ENCODE results near the gene SRF.
A peak's percentile ranks its signal among the peaks of the same experiment; 100 is the strongest.

Gene SRF

DNA sequence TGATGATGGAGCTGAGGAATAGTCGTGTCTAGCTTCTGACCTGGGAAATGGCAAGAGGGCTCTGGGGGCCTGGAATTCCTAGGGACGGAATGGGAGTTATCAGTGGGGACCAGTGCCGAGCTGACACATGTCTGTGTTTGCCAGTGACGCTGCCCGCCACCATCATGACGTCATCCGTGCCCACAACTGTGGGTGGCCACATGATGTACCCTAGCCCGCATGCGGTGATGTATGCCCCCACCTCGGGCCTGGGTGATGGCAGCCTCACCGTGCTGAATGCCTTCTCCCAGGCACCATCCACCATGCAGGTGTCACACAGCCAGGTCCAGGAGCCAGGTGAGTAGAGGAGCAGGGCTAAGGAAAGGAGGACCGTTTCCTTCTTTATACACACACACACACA, 7.1 kb downstream of the SRF start:
- no peak for DNase-seq (ENCODE audit: low read depth in 2 of 2)
- TF ChIP-seq CTCF (IDR thresholded peaks at IDR 0.05; ENCODE audit: low read depth, low read length) = no peak
- no peak overlapping the region for H3K4me3 ChIP-seq (replicated peaks in 1 of 2; ENCODE audit: low read depth in 2 of 2, low read length in 2 of 2)

DNA sequence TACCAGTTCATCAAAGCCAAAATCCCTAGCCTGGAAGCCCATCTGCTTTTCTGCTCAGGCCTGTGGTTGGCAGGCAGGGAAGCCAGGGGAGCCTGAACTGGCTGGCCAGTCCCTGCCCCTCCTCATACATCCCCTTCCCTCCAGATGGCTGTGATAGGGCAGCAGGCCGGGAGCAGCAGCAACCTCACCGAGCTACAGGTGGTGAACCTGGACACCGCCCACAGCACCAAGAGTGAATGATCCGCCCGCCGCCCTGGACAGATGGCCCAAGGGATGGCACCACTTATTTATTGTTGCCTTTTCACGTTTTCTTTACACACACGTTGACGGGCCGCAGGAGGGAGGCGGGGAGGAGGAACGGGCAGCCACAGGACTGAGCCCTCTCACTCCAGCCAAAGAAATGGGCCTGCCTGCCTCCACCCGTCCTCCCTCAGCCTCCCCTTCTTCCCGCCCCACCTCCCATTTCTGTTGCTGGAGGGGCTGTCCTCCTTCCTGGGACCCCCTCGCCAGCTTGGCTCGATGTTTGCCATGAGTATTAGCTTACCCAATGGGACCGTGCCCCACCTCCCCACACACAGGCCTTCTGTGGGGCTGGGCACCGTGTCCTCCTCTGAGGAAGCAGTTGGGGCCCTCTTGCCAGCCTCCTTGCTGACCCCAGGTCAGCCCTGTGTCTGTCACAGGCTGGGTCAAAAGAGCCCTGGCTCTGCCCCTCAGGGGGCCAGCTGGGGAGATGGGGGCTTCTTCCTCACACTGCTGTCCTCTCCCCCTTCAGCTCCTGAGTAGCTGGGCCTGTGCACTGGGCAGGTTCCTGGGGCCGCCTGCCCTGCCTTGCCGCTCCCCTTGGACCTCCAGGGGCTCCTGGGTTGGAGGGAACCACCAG, 8.1 kb downstream of the SRF start:
- no peak for TF ChIP-seq CTCF (IDR thresholded peaks at IDR 0.05; ENCODE audit: low read depth, low read length)
- DNase-seq (ENCODE audit: low read depth in 2 of 2) = no peak
- no peak overlapping the region for H3K4me3 ChIP-seq (replicated peaks in 1 of 2; ENCODE audit: low read depth in 2 of 2, low read length in 2 of 2)

- DNase-seq (ENCODE audit: low read depth in 2 of 2) = no peak
- H3K4me3 ChIP-seq (replicated peaks in 1 of 2; ENCODE audit: low read depth in 2 of 2, low read length in 2 of 2) = no peak overlapping the region
- no peak for TF ChIP-seq CTCF (IDR thresholded peaks at IDR 0.05; ENCODE audit: low read depth, low read length)
Measured at GRCh38 chr6:43180058-43180457, 9.0 kb downstream of the SRF start.

- H3K4me3 ChIP-seq (replicated peaks in 1 of 2; ENCODE audit: low read depth in 2 of 2, low read length in 2 of 2) = no peak overlapping the region
- peak in 1 of 2 donors; percentile 10 for DNase-seq (ENCODE audit: low read depth in 2 of 2)
- no peak for TF ChIP-seq CTCF (IDR thresholded peaks at IDR 0.05; ENCODE audit: low read depth, low read length)
Measured at GRCh38 chr6:43180985-43181384, 9.9 kb downstream of the SRF start.

DNA sequence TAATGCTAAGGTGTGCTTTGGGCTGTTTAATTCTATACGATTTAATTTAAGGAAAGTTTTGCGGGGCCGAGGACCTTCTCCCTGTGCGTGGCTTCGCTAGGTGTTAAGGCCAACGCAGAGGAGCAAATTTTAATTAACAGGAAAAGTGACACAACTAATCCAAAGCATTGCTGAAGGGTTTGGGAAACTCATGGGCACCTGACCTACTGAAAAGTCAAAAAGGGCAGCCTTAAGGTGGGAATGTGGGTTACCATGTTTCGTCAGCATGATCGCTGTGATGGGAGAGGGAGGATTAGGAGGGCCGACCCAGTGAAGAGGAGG, 10.5 kb downstream of the SRF start:
- no peak for DNase-seq (ENCODE audit: low read depth in 2 of 2)
- peak overlapping the region; percentile 77 to 80 for H3K4me3 ChIP-seq (replicated peaks in 1 of 2; ENCODE audit: low read depth in 2 of 2, low read length in 2 of 2)
- TF ChIP-seq CTCF (IDR thresholded peaks at IDR 0.05; ENCODE audit: low read depth, low read length) = no peak

GRCh38 chr6:43181942-43182860, 11.1 kb downstream of the SRF start, which contains the start of gene CUL9:
Gene CUL9, plus strand, starts transcription at chr6:43182196. Its CDS starts 2,115 bp downstream, at chr6:43184311.
- DNase-seq (ENCODE audit: low read depth in 2 of 2) = peak; percentile 65 to 80
- no peak for TF ChIP-seq CTCF (IDR thresholded peaks at IDR 0.05; ENCODE audit: low read depth, low read length)
- H3K4me3 ChIP-seq (replicated peaks in 1 of 2; ENCODE audit: low read depth in 2 of 2, low read length in 2 of 2) = peak within 1 kb of the TSS; percentile 77 to 80
